HL-60 (cell line): ENCODE data around the gene TRAPPC14.
A peak's percentile ranks its signal among the peaks of the same experiment; 100 is the strongest.

Experiments
- DNase-seq, 2 experiments: peaks; one replicate each; pipeline ENCODE4 v3.0.0-alpha.2; 2010 to 2020; ENCODE audit warnings: low read depth in 1 of 2, low spot score in 1 of 2
- H3K27ac ChIP-seq: fragments of 250-450 bp; sonication (Bioruptor Pico); replicated peaks from 2 replicates; pipeline ENCODE4 v1.5.1; 2020; ENCODE audit warnings: mild to moderate bottlenecking, moderate library complexity
- H3K27me3 ChIP-seq: fragments of 250-450 bp; sonication (Bioruptor Pico); 2 replicates; pipeline ENCODE4 v1.5.1; 2021; ENCODE audit warnings: mild to moderate bottlenecking, moderate library complexity; ENCODE audit not compliant: insufficient read depth, poor library complexity, severe bottlenecking
- H3K4me3 ChIP-seq: replicated peaks from 2 replicates; pipeline ENCODE4 v1.5.1; 2011; ENCODE audit warnings: mild to moderate bottlenecking, control low read depth, low read length; ENCODE audit not compliant: insufficient read depth
- CTCF ChIP-seq: IDR thresholded peaks from one replicate; pipeline ENCODE4 v1.5.1; 2011; ENCODE audit warnings: low read length, control low read depth, inconsistent platforms; ENCODE audit not compliant: insufficient read depth
- GABPA ChIP-seq: IDR thresholded peaks from 2 replicates; pipeline ENCODE4 v1.6.1; 2012; ENCODE audit warnings: low read depth
- POLR2AphosphoS5 ChIP-seq: IDR thresholded peaks from 2 replicates; pipeline ENCODE4 v1.6.1; 2012; ENCODE audit warnings: low read depth
- REST ChIP-seq: IDR thresholded peaks from 2 replicates; pipeline ENCODE4 v1.6.1; 2012; ENCODE audit warnings: low read depth; ENCODE audit not compliant: insufficient replicate concordance
- SPI1 ChIP-seq: IDR thresholded peaks from 2 replicates; pipeline ENCODE4 v1.6.1; 2012; ENCODE audit warnings: low read depth, mild to moderate bottlenecking, borderline replicate concordance

TRAPPC14 gene

GRCh38 chr7:100157334-100158228, 942 bp downstream of the TRAPPC14 start:
- peak; percentile 50 to 59 for DNase-seq
- H3K27ac ChIP-seq, result peak overlapping the region; percentile 65

GRCh38 chr7:100157069-100157333, 1.5 kb downstream of the TRAPPC14 start:
- Histone ChIP-seq H3K27me3 (no peaks in the 10 kb centered on the region), H3K27ac (peak overlapping the region; percentile 21), H3K4me3 (peak overlapping the region; percentile 79)
- no peak for TF ChIP-seq CTCF
- peak; percentile 39 for TF ChIP-seq REST
- DNase-seq, result no peak

More at GRCh38 chr7:100157334-100158228, 942 bp downstream of the TRAPPC14 start:
- Histone ChIP-seq H3K4me3 (peak overlapping the region; percentile 79), H3K27me3 (no peaks in the 10 kb centered on the region)
- TF ChIP-seq SPI1 (no peak), REST (no peak), POLR2AphosphoS5 (no peak), CTCF (no peak), GABPA (no peak)

GRCh38 chr7:100156331-100157068, 2.0 kb downstream of the TRAPPC14 start:
- Histone ChIP-seq H3K27ac (peak overlapping the region; percentile 21), H3K27me3 (no peaks in the 10 kb centered on the region), H3K4me3 (peak overlapping the region; percentile 79; the same call in 1 of the 2 replicates)
- DNase-seq, result peak; percentile 59 to 68
- no peak for TF ChIP-seq CTCF
- peak; percentile 18; the same call in 1 of the 2 replicates for TF ChIP-seq POLR2AphosphoS5
- TF ChIP-seq SPI1, result peak; percentile 7; the same call in 1 of the 2 replicates
- TF ChIP-seq GABPA, result no peak
- TF ChIP-seq REST, result no peak
